H1 (cell line): Measurements from ENCODE around the gene CXCL17. TPM values are rescaled to one million over a fixed set of nuclear protein-coding genes. Genes with fewer than 3 reads are reported as not detected.

ENCODE experiments used
- CTCF ChIA-PET: fragments of 300-600 bp; sonication (Branson Sonifier 250); formaldehyde crosslinking; loops from one replicate; lab custom pipeline; 2021; ENCODE audit not compliant: partially characterized antibody; lab: Charles Lee
- POLR2A ChIA-PET: fragments of 300-600 bp; sonication (Branson Sonifier 250); formaldehyde crosslinking; loops from one replicate; lab custom pipeline; 2021; ENCODE audit warnings: inconsistent platforms; ENCODE audit not compliant: partially characterized antibody; lab: Charles Lee
- DNase-seq, 2 experiments: peaks; one replicate each; pipeline versions ENCODE4 v3.0.0 to v3.0.0-alpha.2; 2010 to 2022; ENCODE audit warnings: low spot score in 2 of 2, low read depth in 1 of 2, mixed read lengths in 1 of 2
- FAIRE-seq: peaks from 2 replicates; lab custom pipeline; 2011; peaks lifted over from hg19 to GRCh38; lab: Jason Lieb, UNC
- H2AFZ ChIP-seq: 2 replicates; pipeline ENCODE4 v1.8.1; 2012; ENCODE audit warnings: low read length, inconsistent platforms
- H2AK5ac ChIP-seq: 2 replicates; pipeline ENCODE4 v1.6.1; 2013; ENCODE audit warnings: low read depth, low read length
- H2BK120ac ChIP-seq: replicated peaks from 2 replicates; pipeline ENCODE3; 2013; ENCODE audit warnings: low read depth, low read length, inconsistent platforms
- H2BK12ac ChIP-seq: 2 replicates; pipeline ENCODE4 v1.6.1; 2013; ENCODE audit warnings: low read depth, low read length
- H2BK15ac ChIP-seq: 2 replicates; pipeline ENCODE4 v1.6.1; 2013; ENCODE audit warnings: low read length
- H2BK20ac ChIP-seq: 2 replicates; pipeline ENCODE4 v1.6.1; 2013; ENCODE audit warnings: low read length
- H2BK5ac ChIP-seq: 2 replicates; pipeline ENCODE4 v1.6.1; 2013; ENCODE audit warnings: low read depth, low read length
- H3K14ac ChIP-seq: 2 replicates; pipeline ENCODE4 v1.6.1; 2013; ENCODE audit warnings: inconsistent platforms; ENCODE audit not compliant: insufficient read length
- H3K18ac ChIP-seq: 2 replicates; pipeline ENCODE4 v1.6.1; 2013; ENCODE audit warnings: low read length; ENCODE audit errors: extremely low read depth
- H3K23ac ChIP-seq: 2 replicates; pipeline ENCODE4 v1.6.1; 2013; ENCODE audit warnings: inconsistent platforms; ENCODE audit not compliant: insufficient read length
- H3K23me2 ChIP-seq: 2 replicates; pipeline ENCODE4 v1.6.1; 2013; ENCODE audit warnings: low read depth, low read length
- H3K27ac ChIP-seq: 2 replicates; pipeline ENCODE4 v1.6.1; 2011; ENCODE audit warnings: low read depth, low read length, inconsistent platforms
- H3K27me3 ChIP-seq, 4 experiments: replicated peaks in 1 of 4; 1 replicate in 1 of 4; 2 replicates in 3 of 4; pipeline versions ENCODE4 v1.6.1 to v1.8.1; 2011 to 2013; ENCODE audit warnings: low read length in 3 of 4, mild to moderate bottlenecking in 3 of 4, inconsistent platforms in 2 of 4, mixed read lengths in 2 of 4, moderate library complexity in 1 of 4; ENCODE audit not compliant: control insufficient read depth in 3 of 4, insufficient read depth in 3 of 4; ENCODE audit errors: extremely low read depth in 1 of 4
- H3K36me3 ChIP-seq, 4 experiments: 2 replicates each; pipeline versions ENCODE4 v1.6.1 to v1.8.1; 2011 to 2013; ENCODE audit warnings: mild to moderate bottlenecking in 4 of 4, low read length in 3 of 4, moderate library complexity in 2 of 4, control low read depth in 1 of 4, inconsistent platforms in 1 of 4; ENCODE audit not compliant: insufficient read depth in 4 of 4, control insufficient read depth in 2 of 4
- H3K4ac ChIP-seq: replicated peaks from 2 replicates; pipeline ENCODE3; 2013; ENCODE audit warnings: low read length, low read depth, mixed read lengths, inconsistent platforms; ENCODE audit not compliant: insufficient read length
- H3K4me1 ChIP-seq, 4 experiments: replicated peaks in 1 of 4; 1 replicate in 1 of 4; 2 replicates in 3 of 4; pipeline versions ENCODE4 v1.6.1 to v1.8.1; 2011 to 2013; ENCODE audit warnings: low read length in 3 of 4, inconsistent platforms in 2 of 4, mixed read lengths in 1 of 4; ENCODE audit not compliant: insufficient read depth in 4 of 4, control insufficient read depth in 3 of 4
- H3K4me2 ChIP-seq, 2 experiments: 2 replicates each; pipeline versions ENCODE4 v1.6.1 to v1.8.1; 2011 to 2013; ENCODE audit warnings: low read depth in 2 of 2, low read length in 2 of 2, control low read depth in 1 of 2, inconsistent platforms in 1 of 2, mild to moderate bottlenecking in 1 of 2; ENCODE audit not compliant: insufficient read depth in 1 of 2
- H3K4me3 ChIP-seq, 4 experiments: fragments of 200-600, 300-600 bp in 1 of 4; sonication (generic), shearing (Covaris generic), sonication (Bioruptor Twin) in 1 of 4; 2 replicates each; pipeline versions ENCODE4 v1.5.1 to v1.8.1; 2011 to 2016; ENCODE audit warnings: low read length in 4 of 4, low read depth in 3 of 4, control low read depth in 2 of 4, inconsistent platforms in 2 of 4, mild to moderate bottlenecking in 2 of 4, mixed read lengths in 1 of 4, moderate library complexity in 1 of 4; ENCODE audit not compliant: insufficient read depth in 2 of 4; ENCODE audit errors: extremely low read depth in 1 of 4
- H3K56ac ChIP-seq: replicated peaks from 2 replicates; pipeline ENCODE3; 2013; ENCODE audit warnings: low read depth, mild to moderate bottlenecking, mixed read lengths, low read length, inconsistent platforms; ENCODE audit not compliant: insufficient read length
- H3K79me1 ChIP-seq: 2 replicates; pipeline ENCODE4 v1.6.1; 2013; ENCODE audit warnings: low read depth, low read length, control low read depth
- H3K79me2 ChIP-seq, 2 experiments: 2 replicates each; pipeline versions ENCODE4 v1.6.1 to v1.8.1; 2012 to 2013; ENCODE audit warnings: low read length in 2 of 2, mild to moderate bottlenecking in 2 of 2, inconsistent platforms in 1 of 2; ENCODE audit not compliant: insufficient read depth in 2 of 2, control insufficient read depth in 1 of 2
- H3K9ac ChIP-seq, 4 experiments: replicated peaks in 1 of 4; 1 replicate in 1 of 4; 2 replicates in 3 of 4; pipeline versions ENCODE4 v1.6.1 to v1.8.1; 2011 to 2013; ENCODE audit warnings: low read depth in 3 of 4, low read length in 3 of 4, control low read depth in 2 of 4, mild to moderate bottlenecking in 2 of 4, moderate library complexity in 2 of 4, inconsistent platforms in 1 of 4; ENCODE audit errors: extremely low read depth in 1 of 4
- H3K9me3 ChIP-seq, 2 experiments: 2 replicates each; pipeline versions ENCODE4 v1.6.1 to v1.8.1; 2012 to 2013; ENCODE audit warnings: mild to moderate bottlenecking in 2 of 2, moderate library complexity in 2 of 2, control low read depth in 1 of 2, inconsistent platforms in 1 of 2, low read depth in 1 of 2, low read length in 1 of 2, mixed read lengths in 1 of 2; ENCODE audit not compliant: insufficient read depth in 2 of 2
- H4K20me1 ChIP-seq, 2 experiments: replicated peaks in 1 of 2; 2 replicates each; pipeline versions ENCODE3 to v1.8.1; 2011 to 2013; ENCODE audit warnings: inconsistent platforms in 2 of 2, low read length in 2 of 2, mild to moderate bottlenecking in 1 of 2; ENCODE audit not compliant: insufficient read depth in 2 of 2, control insufficient read depth in 1 of 2
- H4K5ac ChIP-seq: 2 replicates; pipeline ENCODE4 v1.6.1; 2013; ENCODE audit warnings: low read length, low read depth, mixed read lengths, inconsistent platforms; ENCODE audit not compliant: insufficient read length
- H4K8ac ChIP-seq: 2 replicates; pipeline ENCODE4 v1.8.0; 2013; ENCODE audit warnings: mild to moderate bottlenecking, moderate library complexity, low read length, inconsistent platforms; ENCODE audit not compliant: insufficient read depth; ENCODE audit errors: extremely low read depth
- H4K91ac ChIP-seq: replicated peaks from 2 replicates; pipeline ENCODE3; 2013; ENCODE audit warnings: low read length, mixed read lengths, inconsistent platforms; ENCODE audit not compliant: insufficient read length
- ASH2L ChIP-seq: fragments of 200-600, 300-600 bp; sonication (generic); IDR thresholded peaks from one replicate; pipeline ENCODE4 v1.7.1; 2017; ENCODE audit warnings: low read length
- POLR2A ChIP-seq, 2 experiments: IDR thresholded peaks; 1 replicate in 1 of 2; 2 replicates in 1 of 2; pipeline ENCODE4 v1.6.1; 2011; ENCODE audit warnings: low read depth in 2 of 2, low read length in 2 of 2, mild to moderate bottlenecking in 2 of 2; ENCODE audit errors: control extremely low read depth in 1 of 2
- TBP ChIP-seq: IDR thresholded peaks from 2 replicates; pipeline ENCODE4 v1.6.1; 2011; ENCODE audit warnings: low read depth, low read length, improper control_type of control experiment
- TEAD4 ChIP-seq: IDR thresholded peaks from 2 replicates; pipeline ENCODE4 v1.6.1; 2012; ENCODE audit warnings: low read depth, low read length, inconsistent platforms, mixed read lengths
- WGBS, 2 experiments: shearing (Covaris generic) in 1 of 2; methylation state at CpG; one replicate each; pipeline versions ENCODE4 v1.1.6 to v1.1.7; 2013 to 2015; ENCODE audit warnings: low lambda C conversion rate in 2 of 2, mixed read lengths in 2 of 2, inconsistent platforms in 1 of 2, low coverage in 1 of 2, missing lambda C conversion rate in 1 of 2; ENCODE audit not compliant: insufficient replicate concordance in 2 of 2, insufficient coverage in 1 of 2, insufficient read length in 1 of 2; ENCODE audit errors: extremely low coverage in 1 of 2, missing lambda C conversion rate in 1 of 2; 5-methylcytosine and 5-hydroxymethylcytosine counted together
- polyA plus RNA-seq, 7 experiments: library from polyadenylated mRNA; depleted of rRNA in 3 of 7; stranded (reverse) in 5 of 7; unstranded in 2 of 7; fragments of >200 nt in 5 of 7; fragments of 200-250 nt in 2 of 7; gene quantifications; 1 replicate in 5 of 7; 2 replicates in 1 of 7; 4 replicates in 1 of 7; pipeline versions ENCODE4 v1.2.1 to v1.2.3, GENCODE V29; 2011 to 2013; ENCODE audit warnings: missing spikeins in 2 of 7, mixed read lengths in 2 of 7
- total RNA-seq: library from RNA; stranded (reverse); fragmentation: NEBNext Ultra II Directional; extraction: Animal tissue kit (Norgen Biotek cat#: 25700); gene quantifications from 2 replicates; pipeline ENCODE4 v1.2.1, GENCODE V29; 2021

CXCL17 gene
- total and polyA plus RNA-seq, 2 of the 8 experiments (the other 6 are each of a cell fraction or from before 2014, with no cell fraction given), result not detected

DNA sequence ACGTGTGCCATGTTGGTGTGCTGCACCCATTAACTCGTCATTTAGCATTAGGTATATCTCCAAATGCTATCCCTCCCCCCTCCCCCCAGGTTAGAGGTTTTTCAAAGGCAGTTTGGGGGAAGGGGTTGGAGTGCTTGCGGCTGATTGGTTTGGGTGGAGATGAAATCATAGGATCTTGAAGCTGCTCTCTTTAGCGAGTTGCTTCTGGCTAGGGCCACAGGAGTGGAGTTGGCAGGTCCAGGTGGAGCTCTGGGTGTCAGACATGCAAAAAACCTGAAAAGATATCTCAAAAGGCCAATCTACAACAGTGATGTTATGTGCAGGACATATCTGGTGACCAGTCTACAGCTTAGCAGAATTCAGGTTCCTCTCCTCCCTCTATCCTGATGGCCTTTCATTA, 32.6 kb upstream of the CXCL17 start:
- Histone ChIP-seq H3K18ac (peak overlapping the region; percentile 62; the same call in 1 of the 2 replicates), H3K23me2 (no peaks in the 10 kb centered on the region), H4K20me1 (no peaks in the 10 kb centered on the region), H3K27me3 (no peaks in the 10 kb centered on the region), H2BK20ac (peak overlapping the region; percentile 93; the same call in 1 of the 2 replicates), H2AFZ (no peak overlapping the region), H3K56ac (no peak overlapping the region), H4K5ac (peak overlapping the region; percentile 54), H3K79me1 (no peaks in the 10 kb centered on the region), H3K36me3 (no peaks in the 10 kb centered on the region), H3K27ac (no peak overlapping the region; the same call in 1 of the 2 replicates), H3K4me2 (peak overlapping the region; percentile 52 to 64), H4K91ac (peak overlapping the region; percentile 83), H4K8ac (no peak overlapping the region), H3K4ac (no peak overlapping the region), H2BK15ac (no peak overlapping the region; the same call in 1 of the 2 replicates), H3K4me1 (peaks cover 14 to 40% (median 34%) of the 10 kb centered on the region in 4 experiments), H3K79me2 (no peaks in the 10 kb centered on the region), H3K9ac (no peak overlapping the region), H2AK5ac (no peak overlapping the region; the same call in 1 of the 2 replicates), H3K9me3 (no peaks in the 10 kb centered on the region), H2BK120ac (peak overlapping the region; percentile 24), H3K14ac (no peak overlapping the region), H2BK12ac (no peak overlapping the region; the same call in 1 of the 2 replicates), H3K4me3 (peak overlapping the region in 1 of 4 experiments; percentile 36; a peak in 1 of 8 replicates), H3K23ac (no peak overlapping the region), H2BK5ac (peak overlapping the region; percentile 94; the same call in 1 of the 2 replicates)
- DNase-seq, result no peak
- 40% methylated on average over 3 of the region's 4 CpGs; no CpG with 5 or more reads in 1 of the 2 experiments for WGBS, 2 experiments
- FAIRE-seq, result no peak
- TF ChIP-seq TEAD4, result no peak
- TF ChIP-seq TBP, result no peak
- TF ChIP-seq ASH2L, result no peak
- TF ChIP-seq POLR2A (IDR thresholded peaks at IDR 0.05; ENCODE audit: control extremely low read depth in 1 of 2, low read depth in 2 of 2, low read length in 2 of 2), result peak in 1 of 2 experiments; percentile 39; a peak in 1 of 3 replicates
- ChIA-PET POLR2A (interaction anchor here (0.7 to 2.1 kb wide), 8 partner anchors 12 to 56 kb away, joined by 3 to 6 read pairs (median 4); partner anchors contain the start of gene CEACAM1), CTCF (interaction anchor here (0.6 to 5.1 kb wide), 10 partner anchors 9 to 795 kb away, joined by 3 to 30 read pairs (median 6); partner anchors contain the start of gene CEACAM1)
